ENCODE results near the gene DHCR7.

DNA sequence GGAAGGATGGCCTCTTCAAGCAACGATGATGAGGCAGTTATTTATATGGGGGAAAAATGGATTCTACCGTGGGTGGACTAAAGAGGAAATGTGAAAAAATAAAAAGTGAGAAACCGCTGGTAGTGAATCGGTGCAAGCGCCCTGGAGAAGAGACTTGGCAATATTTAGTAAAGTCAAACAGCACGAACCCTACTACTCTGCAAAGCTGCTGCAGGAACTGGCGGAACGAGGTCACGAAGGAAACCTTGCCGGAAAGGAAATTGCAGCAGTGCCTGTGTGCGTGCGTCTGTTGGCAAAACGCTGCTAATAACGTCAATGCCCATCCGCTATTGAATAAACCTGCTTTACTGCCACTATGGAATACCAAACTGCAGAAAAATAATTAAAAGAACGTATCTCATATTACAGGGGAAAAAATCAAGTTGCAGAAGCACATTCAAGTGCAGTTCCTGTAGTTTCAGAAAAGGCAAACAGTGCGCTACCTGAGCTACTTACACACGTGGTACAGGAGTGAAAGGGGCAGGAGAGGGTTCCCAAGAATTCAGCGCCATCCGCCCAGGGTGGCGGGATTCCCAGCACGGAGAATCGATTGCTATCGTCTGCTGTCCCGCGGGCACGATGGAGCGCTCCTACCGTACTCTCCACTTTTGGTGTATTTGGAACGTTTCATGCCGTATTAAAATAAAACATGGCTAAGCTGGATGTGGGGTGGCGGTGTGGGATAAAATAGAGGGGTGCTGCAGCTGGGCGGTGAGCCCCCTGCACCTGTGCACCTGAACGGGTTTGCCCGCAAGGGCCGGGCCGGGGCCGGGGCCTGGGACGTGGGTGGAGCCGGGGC, 4.2 kb upstream of the DHCR7 start:
- TF ChIP-seq CTCF (IDR thresholded peaks at IDR 0.05 in 4 of 5, conservative IDR thresholded peaks at IDR 0.05 in 1 of 5) (no peak), POLR2A (IDR thresholded peaks at IDR 0.05) (no peak)
